LHCN-M2 (cell line): ENCODE measurements around the gene HSPA14. TPM values are rescaled to one million over a fixed set of nuclear protein-coding genes. Genes with fewer than 3 reads are reported as not detected.
A peak's percentile ranks its signal among the peaks of the same experiment; 100 is the strongest.
"Not testable (repeated sequence)": the region's sequence is repeated elsewhere in the genome, so short reads cannot be mapped to it uniquely, and the experiment has no call there.

Experiments used
- DNase-seq: peaks from one replicate; pipeline ENCODE4 v3.0.0-alpha.2; 2012; ENCODE audit warnings: low read depth
- polyA plus RNA-seq: library from polyadenylated mRNA; unstranded; fragments of >200 nt; gene quantifications from one replicate; pipeline ENCODE4 v1.2.1, GENCODE V29; 2012; ENCODE audit warnings: missing spikeins
- total RNA-seq: library from RNA; depleted of rRNA; stranded (reverse); fragments of >200 nt; gene quantifications from 2 replicates; pipeline ENCODE4 v1.2.3, GENCODE V29; 2014; rRNA removed

The HSPA14 gene
- total RNA-seq, result 27.3 and 31.1 TPM in 2 replicates
- 9.5 TPM for polyA plus RNA-seq

- peak; percentile 99 for DNase-seq
Observed at GRCh38 chr10:14837757-14838581, at the start of gene HSPA14, which contains the start of the genes CDNF and MSANTD7. Gene HSPA14 (plus strand): TSS chr10:14838306. CDS start chr10:14838403, 97 bp downstream. Gene CDNF (minus strand): TSS chr10:14838037. CDS start chr10:14837946, 91 bp downstream. Gene MSANTD7 (plus strand): TSS chr10:14838306. CDS start chr10:14842285, 3,979 bp downstream.

- DNase-seq, result no peak
Observed at GRCh38 chr10:14798636-14799035, 39.5 kb upstream of the HSPA14 start.

- no peak for DNase-seq
Observed at GRCh38 chr10:14800397-14800796, 37.7 kb upstream of the HSPA14 start.

- DNase-seq, result no peak
Observed at GRCh38 chr10:14801723-14802122, 36.4 kb upstream of the HSPA14 start.

- no peak for DNase-seq
Observed at GRCh38 chr10:14803827-14804226, 34.3 kb upstream of the HSPA14 start.

GRCh38 chr10:14806318-14806717 lies 31.8 kb upstream of the HSPA14 start:
- no peak for DNase-seq

GRCh38 chr10:14810969-14811953 lies 26.8 kb upstream of the HSPA14 start:
- DNase-seq, result no peak

GRCh38 chr10:14812271-14812670 lies 25.8 kb upstream of the HSPA14 start:
- DNase-seq, result peak; percentile 22

- DNase-seq, result no peak
Observed at GRCh38 chr10:14815681-14816080, 22.4 kb upstream of the HSPA14 start.

GRCh38 chr10:14816717-14817116 lies 21.4 kb upstream of the HSPA14 start:
- not testable (repeated sequence) for DNase-seq

- peak; percentile 86 for DNase-seq
Observed at GRCh38 chr10:14820010-14820774, 17.9 kb upstream of the HSPA14 start.

- no peak for DNase-seq
Observed at GRCh38 chr10:14820775-14821154, 17.3 kb upstream of the HSPA14 start.

GRCh38 chr10:14821635-14822375 lies 16.3 kb upstream of the HSPA14 start:
- DNase-seq, result no peak

- peak; percentile 46 for DNase-seq
Observed at GRCh38 chr10:14822879-14823755, 15.0 kb upstream of the HSPA14 start.

- no peak for DNase-seq
Observed at GRCh38 chr10:14823966-14824365, 14.1 kb upstream of the HSPA14 start.

- DNase-seq, result no peak
Observed at GRCh38 chr10:14826076-14826829, 11.9 kb upstream of the HSPA14 start.

GRCh38 chr10:14833106-14833505 lies 5.0 kb upstream of the HSPA14 start:
- no peak for DNase-seq

- DNase-seq, result no peak
Observed at GRCh38 chr10:14836208-14836607, 1.9 kb upstream of the HSPA14 start.
